Endothelial cell of umbilical vein (primary cell): Measurements from ENCODE around the gene RPL23. TPM values are rescaled to one million over a fixed set of nuclear protein-coding genes. Genes with fewer than 3 reads are reported as not detected.

Experiments
- BruUV-seq: library from RNA; stranded (reverse); fragments of 400-500 nt; replicated peaks from 2 replicates; lab custom pipeline; 2021; lab: Mats Ljungman, UMichigan
- CTCF ChIA-PET: fragments of 300-600, 350-600 bp; sonication (Branson Sonifier 250); formaldehyde crosslinking; loops from one replicate; lab custom pipeline; 2021; ENCODE audit warnings: antibody characterized with exemption, inconsistent platforms; lab: Charles Lee
- POLR2A ChIA-PET: fragments of 300-600, 350-600 bp; sonication (Branson Sonifier 250); formaldehyde crosslinking; loops from one replicate; lab custom pipeline; 2021; ENCODE audit warnings: antibody characterized with exemption, inconsistent platforms; lab: Charles Lee
- DNase-seq: peaks from one replicate; pipeline ENCODE4 v3.0.0-alpha.2; 2011; ENCODE audit warnings: low read depth, low spot score
- FAIRE-seq: peaks from 2 replicates; lab custom pipeline; 2011; peaks lifted over from hg19 to GRCh38; lab: Jason Lieb, UNC
- H2AFZ ChIP-seq: 2 replicates; pipeline ENCODE4 v1.6.0; 2012; ENCODE audit warnings: low read depth, low read length, control low read depth, inconsistent platforms
- H3K27ac ChIP-seq: 2 replicates; pipeline ENCODE4 v1.5.1; 2011; ENCODE audit warnings: low read depth, mild to moderate bottlenecking, control low read depth, low read length, moderate library complexity; ENCODE audit not compliant: insufficient read depth
- H3K27me3 ChIP-seq, 2 experiments: 2 replicates each; pipeline versions ENCODE4 v1.6.0 to v1.6.1; 2011; ENCODE audit warnings: low read length in 2 of 2, mixed read lengths in 1 of 2; ENCODE audit not compliant: control insufficient read depth in 2 of 2, insufficient read depth in 2 of 2
- H3K36me3 ChIP-seq, 2 experiments: 2 replicates in 1 of 2; 3 replicates in 1 of 2; pipeline ENCODE4 v1.5.1; 2011; ENCODE audit warnings: low read length in 2 of 2, mild to moderate bottlenecking in 1 of 2, moderate library complexity in 1 of 2; ENCODE audit not compliant: control insufficient read depth in 2 of 2, insufficient read depth in 2 of 2; ENCODE audit errors: extremely low read depth in 1 of 2
- H3K4me1 ChIP-seq: 3 replicates; pipeline ENCODE4 v1.5.1; 2011; ENCODE audit warnings: mild to moderate bottlenecking, low read length; ENCODE audit not compliant: control insufficient read depth, insufficient read depth; ENCODE audit errors: extremely low read depth
- H3K4me2 ChIP-seq: 2 replicates; pipeline ENCODE4 v1.6.1; 2011; ENCODE audit warnings: low read length, control low read depth, mixed read lengths; ENCODE audit not compliant: insufficient read depth
- H3K4me3 ChIP-seq, 3 experiments: fragments of 200-600 bp in 1 of 3; sonication (generic), shearing (Covaris generic) in 1 of 3; replicated peaks in 1 of 3; 2 replicates each; pipeline ENCODE4 v1.5.1; 2011 to 2016; ENCODE audit warnings: control low read depth in 3 of 3, low read length in 3 of 3, mild to moderate bottlenecking in 2 of 3, inconsistent platforms in 1 of 3, low read depth in 1 of 3, moderate library complexity in 1 of 3; ENCODE audit not compliant: insufficient read depth in 1 of 3
- H3K79me2 ChIP-seq: 2 replicates; pipeline ENCODE4 v1.6.0; 2012; ENCODE audit warnings: low read length, inconsistent platforms; ENCODE audit not compliant: control insufficient read depth, insufficient read depth
- H3K9ac ChIP-seq: replicated peaks from 2 replicates; pipeline ENCODE3; 2011; ENCODE audit warnings: low read length, control low read depth; ENCODE audit not compliant: insufficient read depth; ENCODE audit errors: extremely low read depth
- H3K9me1 ChIP-seq: replicated peaks from 3 replicates; pipeline ENCODE4 v1.6.0; 2011; ENCODE audit warnings: mild to moderate bottlenecking, low read length; ENCODE audit not compliant: control insufficient read depth, insufficient read depth; ENCODE audit errors: extremely low read depth
- H3K9me3 ChIP-seq: replicated peaks from 2 replicates; pipeline ENCODE4 v1.5.1; 2012; ENCODE audit warnings: low read length, inconsistent platforms; ENCODE audit not compliant: control insufficient read depth, insufficient read depth
- H4K20me1 ChIP-seq: replicated peaks from 2 replicates; pipeline ENCODE3; 2011; ENCODE audit warnings: mild to moderate bottlenecking, low read length; ENCODE audit not compliant: control insufficient read depth, insufficient read depth; ENCODE audit errors: extremely low read depth
- EZH2 ChIP-seq: IDR thresholded peaks from 2 replicates; pipeline ENCODE4 v1.6.1; 2012; ENCODE audit warnings: borderline replicate concordance, low read depth, mild to moderate bottlenecking, moderate library complexity, low read length, inconsistent platforms; ENCODE audit not compliant: severe bottlenecking
- FOS ChIP-seq: IDR thresholded peaks from 2 replicates; pipeline ENCODE4 v1.6.1; 2011; ENCODE audit warnings: mild to moderate bottlenecking, low read length, moderate library complexity, borderline replicate concordance; ENCODE audit not compliant: insufficient read depth
- JUN ChIP-seq: IDR thresholded peaks from 2 replicates; pipeline ENCODE4 v1.6.1; 2011; ENCODE audit warnings: borderline replicate concordance, low read depth; ENCODE audit not compliant: insufficient read length, insufficient read depth
- POLR2A ChIP-seq: IDR thresholded peaks from 2 replicates; pipeline ENCODE4 v1.6.1; 2012; ENCODE audit warnings: low read depth, mild to moderate bottlenecking, control low read depth, low read length
- POLR2AphosphoS5 ChIP-seq: IDR thresholded peaks from 2 replicates; pipeline ENCODE4 v1.6.1; 2012; ENCODE audit warnings: low read depth, mild to moderate bottlenecking, control low read depth, low read length, moderate library complexity; ENCODE audit not compliant: insufficient read depth
- dilution Hi-C: fragments of 300-500 bp; cut with MboI; formaldehyde crosslinking; loops from one replicate; pipeline ENCODE4 v1.15.0; 2019; ENCODE audit warnings: low sequenced_read_pairs; ENCODE audit not compliant: extremely low pct_ligation_motif_present
- intact Hi-C: fragments of 100-400 bp; cut with micrococcal nuclease; formaldehyde crosslinking; loops from one replicate; pipeline ENCODE4 v1.10.0; 2022
- polyA plus RNA-seq, 4 experiments: library from polyadenylated mRNA; depleted of rRNA in 3 of 4; stranded (reverse) in 3 of 4; unstranded in 1 of 4; fragments of >200 nt; gene quantifications; 2 replicates each; pipeline versions ENCODE4 v1.2.1 to v1.2.3, GENCODE V29; 2011 to 2012; ENCODE audit warnings: missing spikeins in 1 of 4
- total RNA-seq: library from RNA; stranded (reverse); gene quantifications from 2 replicates; pipeline ENCODE4 v1.2.3, GENCODE V29; 2021
- TF ChIP-seq, protein P1 (sequence below): IDR thresholded peaks from 2 replicates; pipeline ENCODE4 v1.6.1; 2011; ENCODE audit not compliant: insufficient read depth, insufficient read length

Gene RPL23
- total and polyA plus RNA-seq, 2 donors (not counting 3 experiments of a cell fraction or from before 2014, with no cell fraction given) = 1,292 to 1,847 TPM

DNA sequence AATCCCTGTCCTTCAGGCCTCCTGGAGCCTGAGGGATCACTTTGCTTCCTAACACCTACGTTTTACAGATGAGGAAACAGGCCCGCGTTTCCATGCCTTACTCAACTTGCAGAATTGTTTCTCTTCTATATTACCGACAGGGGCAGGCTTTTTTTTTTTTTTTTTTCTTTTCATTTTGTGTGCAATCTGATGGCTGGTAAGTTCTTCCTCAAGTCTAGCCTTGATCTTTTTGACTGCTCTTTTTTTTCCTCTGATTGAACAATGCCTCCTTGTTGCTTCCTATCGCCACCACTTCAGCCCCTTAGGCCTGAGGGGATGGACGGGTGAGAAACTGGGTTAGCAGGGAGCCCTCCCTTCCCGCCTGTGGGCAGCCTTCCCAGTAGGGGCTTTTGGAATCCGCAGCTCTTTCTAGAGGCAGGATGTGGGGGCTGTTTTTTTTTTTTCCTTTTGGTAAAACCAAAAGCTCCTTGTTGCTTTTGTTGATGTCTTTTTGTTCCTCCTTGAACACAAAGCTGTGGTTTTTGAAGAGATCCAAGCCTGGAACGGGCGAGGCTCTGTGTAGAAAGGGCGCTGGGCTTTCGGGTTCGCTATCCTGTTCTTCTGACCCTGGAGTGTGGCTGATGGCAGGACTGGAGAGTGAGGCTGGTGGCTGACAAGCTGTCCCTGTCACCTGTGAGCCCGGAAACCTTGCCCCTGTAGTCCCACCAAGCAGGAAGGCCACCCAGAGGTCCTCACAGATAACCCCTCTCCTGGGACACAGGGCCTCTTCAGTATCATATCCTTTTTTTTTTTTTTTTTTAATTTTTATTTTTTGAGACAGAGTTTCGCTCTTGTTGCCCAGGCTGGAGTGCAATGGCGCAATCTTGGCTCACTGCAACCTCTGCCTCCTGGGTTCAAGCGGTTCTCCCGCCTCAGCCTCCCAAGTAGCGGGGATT is 30.3 kb upstream of the RPL23 start:
- Histone ChIP-seq H3K27ac (no peak overlapping the region), H3K4me3 (no peak overlapping the region), H3K4me2 (no peak overlapping the region), H4K20me1 (no peaks in the 10 kb centered on the region), H2AFZ (no peak overlapping the region), H3K79me2 (peaks cover 79% of the 10 kb centered on the region), H3K36me3 (peaks cover 8 to 33% of the 10 kb centered on the region in 2 experiments), H3K9me1 (no peaks in the 10 kb centered on the region), H3K9me3 (no peaks in the 10 kb centered on the region), H3K27me3 (no peaks in the 10 kb centered on the region), H3K9ac (no peak overlapping the region), H3K4me1 (peaks cover 30% of the 10 kb centered on the region)
- no peak for DNase-seq
- dilution Hi-C loops (no loop called here), intact Hi-C loops (no loop called here)
- FAIRE-seq = peak; percentile 8
- TF ChIP-seq JUN = no peak
- TF ChIP-seq FOS = no peak
- no peak for TF ChIP-seq POLR2AphosphoS5
- TF ChIP-seq, protein P1, sequence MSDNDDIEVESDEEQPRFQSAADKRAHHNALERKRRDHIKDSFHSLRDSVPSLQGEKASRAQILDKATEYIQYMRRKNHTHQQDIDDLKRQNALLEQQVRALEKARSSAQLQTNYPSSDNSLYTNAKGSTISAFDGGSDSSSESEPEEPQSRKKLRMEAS = no peak
- TF ChIP-seq POLR2A = no peak
- TF ChIP-seq EZH2 = no peak
- POLR2A ChIA-PET = no interaction called here
- CTCF ChIA-PET = interaction anchor here (0.7 kb wide), 1 partner anchor 12 kb away, joined by 4 read pairs; no protein-coding TSS in a partner anchor
- no TSS peak for BruUV-seq
